Measurements from ENCODE around the gene APLNR. TPM values are rescaled to one million over a fixed set of nuclear protein-coding genes. Genes with fewer than 3 reads are reported as not detected.

The APLNR gene
- total RNA-seq, 1 experiment from 2014 or later = not detected

DNA sequence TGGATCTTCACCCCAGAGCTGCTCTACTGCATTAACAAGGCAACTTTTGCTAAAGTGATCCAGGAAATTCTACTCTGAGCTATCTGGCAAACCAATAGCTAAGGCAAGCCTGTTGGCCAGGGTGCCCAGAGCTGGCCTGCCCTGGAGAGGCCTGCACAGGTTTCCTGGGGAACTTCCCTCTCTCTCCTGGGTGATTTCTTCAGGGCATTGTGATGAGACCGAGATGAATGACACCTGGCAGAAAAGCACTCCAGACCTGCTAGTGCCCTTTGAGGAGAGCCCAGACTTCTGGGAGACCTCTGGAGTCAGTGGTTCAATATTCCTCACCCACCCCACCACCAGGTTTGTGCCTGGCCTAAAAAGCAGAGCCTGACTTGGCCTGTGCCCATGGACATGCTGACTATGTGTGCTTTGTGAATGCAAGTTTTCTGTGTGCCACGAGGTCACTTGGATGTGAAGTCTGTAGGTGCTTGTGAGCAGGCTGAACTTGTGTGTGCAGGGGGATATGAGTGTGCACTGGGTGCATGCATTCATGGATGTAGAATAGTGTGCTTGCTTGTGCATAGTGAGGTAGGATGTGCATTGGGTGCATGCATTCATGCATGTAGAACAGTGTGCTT, 4.4 kb upstream of the APLNR start (continued):
- TF ChIP-seq, protein P1, sequence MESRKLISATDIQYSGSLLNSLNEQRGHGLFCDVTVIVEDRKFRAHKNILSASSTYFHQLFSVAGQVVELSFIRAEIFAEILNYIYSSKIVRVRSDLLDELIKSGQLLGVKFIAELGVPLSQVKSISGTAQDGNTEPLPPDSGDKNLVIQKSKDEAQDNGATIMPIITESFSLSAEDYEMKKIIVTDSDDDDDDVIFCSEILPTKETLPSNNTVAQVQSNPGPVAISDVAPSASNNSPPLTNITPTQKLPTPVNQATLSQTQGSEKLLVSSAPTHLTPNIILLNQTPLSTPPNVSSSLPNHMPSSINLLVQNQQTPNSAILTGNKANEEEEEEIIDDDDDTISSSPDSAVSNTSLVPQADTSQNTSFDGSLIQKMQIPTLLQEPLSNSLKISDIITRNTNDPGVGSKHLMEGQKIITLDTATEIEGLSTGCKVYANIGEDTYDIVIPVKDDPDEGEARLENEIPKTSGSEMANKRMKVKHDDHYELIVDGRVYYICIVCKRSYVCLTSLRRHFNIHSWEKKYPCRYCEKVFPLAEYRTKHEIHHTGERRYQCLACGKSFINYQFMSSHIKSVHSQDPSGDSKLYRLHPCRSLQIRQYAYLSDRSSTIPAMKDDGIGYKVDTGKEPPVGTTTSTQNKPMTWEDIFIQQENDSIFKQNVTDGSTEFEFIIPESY (IDR thresholded peaks at IDR 0.05; ENCODE audit: extremely low read depth, insufficient replicate concordance, low read length) = no peak
- TF ChIP-seq SRF (IDR thresholded peaks at IDR 0.05; ENCODE audit: low read depth) (no peak), RAD21 (IDR thresholded peaks at IDR 0.05; ENCODE audit: low read depth) (no peak), YY1 (IDR thresholded peaks at IDR 0.05; ENCODE audit: extremely low read depth, insufficient replicate concordance, low read depth, low read length) (no peak), TCF7L2 (IDR thresholded peaks at IDR 0.05; ENCODE audit: borderline replicate concordance, extremely low read depth, insufficient read depth, insufficient read length) (no peak), JUND (IDR thresholded peaks at IDR 0.05) (no peak), POLR2A (IDR thresholded peaks at IDR 0.05; ENCODE audit: borderline replicate concordance, extremely low read depth, insufficient read depth, insufficient read length) (no peak)
- TF ChIP-seq, protein P2, sequence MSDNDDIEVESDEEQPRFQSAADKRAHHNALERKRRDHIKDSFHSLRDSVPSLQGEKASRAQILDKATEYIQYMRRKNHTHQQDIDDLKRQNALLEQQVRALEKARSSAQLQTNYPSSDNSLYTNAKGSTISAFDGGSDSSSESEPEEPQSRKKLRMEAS (IDR thresholded peaks at IDR 0.05) = no peak

DNA sequence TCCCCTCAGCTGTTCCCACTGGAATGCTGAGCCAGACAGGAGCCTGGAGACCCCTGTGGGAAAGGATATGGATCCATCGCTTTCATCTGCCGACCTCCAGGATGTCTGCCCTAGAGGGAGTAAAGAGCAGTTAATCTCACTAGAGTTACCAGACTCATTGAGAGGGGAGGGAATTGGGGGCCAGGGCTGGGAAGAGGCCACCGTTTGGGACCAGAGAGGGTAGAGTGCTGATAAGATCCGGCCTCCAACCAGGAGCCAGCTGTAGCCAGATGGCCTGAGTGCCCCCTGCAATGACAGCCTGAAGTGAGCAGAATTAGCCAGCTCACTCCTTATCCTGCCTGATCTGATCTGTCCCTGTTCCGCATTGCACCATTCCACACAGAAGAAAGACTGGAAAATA, 3.7 kb upstream of the APLNR start:
- no peak overlapping the region for H2AFZ ChIP-seq (ENCODE audit: low read depth, low read length, poor library complexity, severe bottlenecking)
- H4K20me1 ChIP-seq (ENCODE audit: insufficient read depth) = no peaks in the 10 kb centered on the region
- no peaks in the 10 kb centered on the region for H3K79me2 ChIP-seq (ENCODE audit: insufficient read depth, low read length)
- H3K4me3 ChIP-seq (replicated peaks in 1 of 2; ENCODE audit: low read depth in 1 of 2, low read length in 2 of 2) = no peak overlapping the region
- RAD21 ChIA-PET (ENCODE audit: low non-redundant PET in 1 of 2, low total read pairs in 2 of 2, uncharacterized antibody in 2 of 2, unreplicated experiment in 2 of 2) = no interaction called here
- POLR2A ChIA-PET = no interaction called here
- BruUV-seq (replicated peaks) = no TSS peak
- H3K27me3 ChIP-seq (ENCODE audit: insufficient read depth, low read length) = peaks cover 3% of the 10 kb centered on the region; the same call in 1 of the 2 replicates
- H3K9me2 ChIP-seq (ENCODE audit: insufficient read depth) = no peaks in the 10 kb centered on the region
- no peak overlapping the region for H3K27ac ChIP-seq (ENCODE audit: low read depth, low read length)
- intact Hi-C loops (cut with micrococcal nuclease) = loop anchor here (10.0 kb wide), 1 partner anchor 1296 kb away; no protein-coding TSS in a partner anchor
- CTCF ChIA-PET = interaction anchor here (2.0 kb wide), 1 partner anchor 8 kb away, joined by 14 read pairs; no protein-coding TSS in a partner anchor
- no peak overlapping the region for H3K9ac ChIP-seq (ENCODE audit: low read length)
- DNase-seq (ENCODE audit: low read depth, low spot score) (no peak), ATAC-seq (no peak)
- H3K9me3 ChIP-seq (ENCODE audit: control insufficient read depth in 1 of 2, insufficient read depth in 1 of 2, low read depth in 1 of 2, low read length in 2 of 2) = no peaks in the 10 kb centered on the region
- H3K4me1 ChIP-seq (ENCODE audit: control insufficient read depth in 1 of 2, insufficient read depth in 2 of 2, low read length in 2 of 2) = no peaks in the 10 kb centered on the region
- H3K4me2 ChIP-seq (ENCODE audit: low read length) = no peak overlapping the region
- no peaks in the 10 kb centered on the region for H3K36me3 ChIP-seq (ENCODE audit: control insufficient read depth in 1 of 2, insufficient read depth in 2 of 2, low read length in 2 of 2)
- TF ChIP-seq, protein P2 (IDR thresholded peaks at IDR 0.05) = no peak
- TF ChIP-seq EGR1 (IDR thresholded peaks at IDR 0.05; ENCODE audit: low read depth) (no peak), CEBPB (IDR thresholded peaks at IDR 0.05; ENCODE audit: low read depth) (no peak), SRF (IDR thresholded peaks at IDR 0.05; ENCODE audit: low read depth) (no peak), ELF1 (IDR thresholded peaks at IDR 0.05; ENCODE audit: borderline replicate concordance, low read depth) (no peak), YY1 (IDR thresholded peaks at IDR 0.05; ENCODE audit: extremely low read depth, insufficient replicate concordance, low read depth, low read length) (no peak), CBX3 (IDR thresholded peaks at IDR 0.05; ENCODE audit: low read depth) (no peak), POLR2A (IDR thresholded peaks at IDR 0.05; ENCODE audit: borderline replicate concordance, extremely low read depth, insufficient read depth, insufficient read length) (no peak), EZH2 (IDR thresholded peaks at IDR 0.05) (no peak), POLR2AphosphoS5 (IDR thresholded peaks at IDR 0.05; ENCODE audit: low read depth, low read length) (no peak)
- TF ChIP-seq, protein P3, sequence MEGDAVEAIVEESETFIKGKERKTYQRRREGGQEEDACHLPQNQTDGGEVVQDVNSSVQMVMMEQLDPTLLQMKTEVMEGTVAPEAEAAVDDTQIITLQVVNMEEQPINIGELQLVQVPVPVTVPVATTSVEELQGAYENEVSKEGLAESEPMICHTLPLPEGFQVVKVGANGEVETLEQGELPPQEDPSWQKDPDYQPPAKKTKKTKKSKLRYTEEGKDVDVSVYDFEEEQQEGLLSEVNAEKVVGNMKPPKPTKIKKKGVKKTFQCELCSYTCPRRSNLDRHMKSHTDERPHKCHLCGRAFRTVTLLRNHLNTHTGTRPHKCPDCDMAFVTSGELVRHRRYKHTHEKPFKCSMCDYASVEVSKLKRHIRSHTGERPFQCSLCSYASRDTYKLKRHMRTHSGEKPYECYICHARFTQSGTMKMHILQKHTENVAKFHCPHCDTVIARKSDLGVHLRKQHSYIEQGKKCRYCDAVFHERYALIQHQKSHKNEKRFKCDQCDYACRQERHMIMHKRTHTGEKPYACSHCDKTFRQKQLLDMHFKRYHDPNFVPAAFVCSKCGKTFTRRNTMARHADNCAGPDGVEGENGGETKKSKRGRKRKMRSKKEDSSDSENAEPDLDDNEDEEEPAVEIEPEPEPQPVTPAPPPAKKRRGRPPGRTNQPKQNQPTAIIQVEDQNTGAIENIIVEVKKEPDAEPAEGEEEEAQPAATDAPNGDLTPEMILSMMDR (IDR thresholded peaks at IDR 0.05 in 2 of 3, conservative IDR thresholded peaks at IDR 0.05 in 1 of 3; ENCODE audit: borderline replicate concordance in 1 of 3, insufficient read depth in 1 of 3, low read depth in 2 of 3, low read length in 2 of 3) = no peak
- TF ChIP-seq, protein P4, sequence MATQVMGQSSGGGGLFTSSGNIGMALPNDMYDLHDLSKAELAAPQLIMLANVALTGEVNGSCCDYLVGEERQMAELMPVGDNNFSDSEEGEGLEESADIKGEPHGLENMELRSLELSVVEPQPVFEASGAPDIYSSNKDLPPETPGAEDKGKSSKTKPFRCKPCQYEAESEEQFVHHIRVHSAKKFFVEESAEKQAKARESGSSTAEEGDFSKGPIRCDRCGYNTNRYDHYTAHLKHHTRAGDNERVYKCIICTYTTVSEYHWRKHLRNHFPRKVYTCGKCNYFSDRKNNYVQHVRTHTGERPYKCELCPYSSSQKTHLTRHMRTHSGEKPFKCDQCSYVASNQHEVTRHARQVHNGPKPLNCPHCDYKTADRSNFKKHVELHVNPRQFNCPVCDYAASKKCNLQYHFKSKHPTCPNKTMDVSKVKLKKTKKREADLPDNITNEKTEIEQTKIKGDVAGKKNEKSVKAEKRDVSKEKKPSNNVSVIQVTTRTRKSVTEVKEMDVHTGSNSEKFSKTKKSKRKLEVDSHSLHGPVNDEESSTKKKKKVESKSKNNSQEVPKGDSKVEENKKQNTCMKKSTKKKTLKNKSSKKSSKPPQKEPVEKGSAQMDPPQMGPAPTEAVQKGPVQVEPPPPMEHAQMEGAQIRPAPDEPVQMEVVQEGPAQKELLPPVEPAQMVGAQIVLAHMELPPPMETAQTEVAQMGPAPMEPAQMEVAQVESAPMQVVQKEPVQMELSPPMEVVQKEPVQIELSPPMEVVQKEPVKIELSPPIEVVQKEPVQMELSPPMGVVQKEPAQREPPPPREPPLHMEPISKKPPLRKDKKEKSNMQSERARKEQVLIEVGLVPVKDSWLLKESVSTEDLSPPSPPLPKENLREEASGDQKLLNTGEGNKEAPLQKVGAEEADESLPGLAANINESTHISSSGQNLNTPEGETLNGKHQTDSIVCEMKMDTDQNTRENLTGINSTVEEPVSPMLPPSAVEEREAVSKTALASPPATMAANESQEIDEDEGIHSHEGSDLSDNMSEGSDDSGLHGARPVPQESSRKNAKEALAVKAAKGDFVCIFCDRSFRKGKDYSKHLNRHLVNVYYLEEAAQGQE (IDR thresholded peaks at IDR 0.05; ENCODE audit: low read depth) = no peak

All from HCT116 (cell line).